Upper lobe of left lung (tissue), 6 donors: ENCODE results near the gene AK9. TPM values are rescaled to one million over a fixed set of nuclear protein-coding genes. Genes with fewer than 3 reads are reported as not detected.

ENCODE experiments used
- ATAC-seq, 2 donors: fragments of 200-7000 bp; cut with Tn5 transposase; one replicate each; pipeline ENCODE4 v1.9.1; 2022; ENCODE audit warnings: mild to moderate bottlenecking in 2 of 2, moderate library complexity in 2 of 2; ENCODE audit not compliant: low FRiP score in 2 of 2
- DNase-seq, 2 donors: peaks; one replicate each; pipeline ENCODE4 v3.0.0-alpha.2; 2019 to 2020
- H3K27ac ChIP-seq, 4 donors: fragments of 200-600 bp; sonication (generic); one replicate each; pipeline ENCODE4 v1.5.1; 2016 to 2019
- H3K27me3 ChIP-seq, 4 donors: fragments of 200-600 bp; sonication (generic); one replicate each; pipeline ENCODE4 v1.5.1; 2017 to 2019
- H3K36me3 ChIP-seq, 4 donors: fragments of 200-600 bp; sonication (generic); one replicate each; pipeline ENCODE4 v1.5.1; 2016 to 2019
- H3K4me1 ChIP-seq, 4 donors: fragments of 200-600 bp; sonication (generic); one replicate each; pipeline ENCODE4 v1.5.1; 2018 to 2019
- H3K4me3 ChIP-seq, 4 donors: fragments of 200-600 bp; sonication (generic); one replicate each; pipeline ENCODE4 v1.5.1; 2017 to 2019; ENCODE audit warnings: mild to moderate bottlenecking in 2 of 4, moderate library complexity in 1 of 4
- H3K9me3 ChIP-seq, 4 donors: fragments of 200-600 bp; sonication (generic); one replicate each; pipeline ENCODE4 v1.5.1; 2018 to 2019
- EP300 ChIP-seq, 4 donors: sonication (generic); formaldehyde crosslinking; IDR thresholded peaks; one replicate each; pipeline ENCODE4 v1.5.1; 2017; ENCODE audit warnings: antibody characterized with exemption in 4 of 4, control low read depth in 2 of 4
- POLR2A ChIP-seq, 4 donors: fragments of 450-650 bp; IDR thresholded peaks; one replicate each; pipeline ENCODE4 v1.5.1; 2016 to 2017; ENCODE audit warnings: antibody characterized with exemption in 4 of 4, mild to moderate bottlenecking in 2 of 4
- POLR2AphosphoS5 ChIP-seq, 2 donors: sonication (generic); formaldehyde crosslinking; IDR thresholded peaks; one replicate each; pipeline ENCODE4 v1.5.1; 2017; ENCODE audit warnings: antibody characterized with exemption in 2 of 2
- WGBS, 2 donors: methylation state at CpG; one replicate each; pipeline ENCODE4 v1.1.5; 2017 to 2018; 5-methylcytosine and 5-hydroxymethylcytosine counted together
- total RNA-seq, 6 donors: library from RNA; depleted of rRNA in 4 of 6; stranded (reverse); fragments of >200 nt in 4 of 6; gene quantifications; one replicate each; pipeline versions ENCODE4 v1.1.0 to v1.2.1, GENCODE V29; 2016 to 2021
- TF ChIP-seq, protein P1 (sequence below), 6 experiments: fragments of 450-650 bp in 4 of 6; fragments of 200-600 bp in 2 of 6; sonication (generic) in 2 of 6; IDR thresholded peaks; one replicate each; pipeline ENCODE4 v1.5.1; 2016 to 2019; ENCODE audit warnings: antibody characterized with exemption in 6 of 6
- donor health status: DM: no; HTN: no; CAD: no; lungs with moderate emphysema.
- donor health status: DM: no; HTN: yes; CAD: no; lungs with severe emphysema.

Gene AK9
- total RNA-seq, 6 donors from 2014 or later, result 5.9 to 48.2 (median 13.0) TPM

DNA sequence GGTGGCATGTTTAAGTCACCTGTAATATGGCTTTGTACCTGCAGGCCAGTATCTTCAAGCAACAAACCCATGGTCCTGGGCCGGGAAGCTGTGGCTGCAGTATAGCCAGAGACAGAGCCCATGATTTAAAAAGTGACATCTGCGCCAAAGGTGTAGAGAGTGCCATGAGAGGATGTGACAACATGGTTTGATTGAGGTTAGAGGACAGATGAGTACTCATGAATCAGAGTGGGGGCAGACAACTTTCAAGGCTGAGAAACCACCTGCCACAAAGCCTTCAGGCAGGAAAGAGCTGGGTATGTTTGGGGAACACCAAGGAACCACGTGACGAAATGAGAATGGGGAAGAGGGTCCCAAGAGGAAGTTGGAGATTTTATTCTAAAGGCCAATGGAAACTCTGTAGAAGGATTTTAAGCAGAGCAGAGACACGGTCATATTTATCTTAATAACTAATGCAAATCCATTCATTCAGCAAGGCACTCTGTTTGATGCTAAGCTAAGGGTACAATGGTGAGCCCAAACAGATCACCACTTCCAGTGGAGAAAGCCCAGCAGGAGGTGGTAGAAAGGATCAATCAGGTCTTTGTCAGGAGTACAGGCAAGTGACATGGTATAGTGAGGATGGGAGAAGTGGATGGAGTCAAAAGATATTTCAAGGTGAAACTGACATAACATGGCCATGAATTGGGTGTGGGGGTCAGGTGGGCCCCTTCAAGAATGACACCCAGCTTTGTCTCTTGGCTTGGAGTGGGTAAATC lies 232.0 kb downstream of the AK9 start:
- peaks cover 22 to 39% (median 32%) of the 10 kb centered on the region in 4 donors for H3K4me1 ChIP-seq
- H3K9me3 ChIP-seq, result no peaks in the 10 kb centered on the region
- no peak for ATAC-seq
- H3K4me3 ChIP-seq, result no peak overlapping the region
- no peaks in the 10 kb centered on the region for H3K27me3 ChIP-seq
- 65 to 79% methylated on average over 5 of the region's 5 CpGs for WGBS, 2 donors
- H3K36me3 ChIP-seq, result peaks cover 0 to 26% (median 0%) of the 10 kb centered on the region in 4 donors
- peak in 1 of 2 donors; percentile 5 for TF ChIP-seq POLR2AphosphoS5 (IDR thresholded peaks at IDR 0.05)
- TF ChIP-seq POLR2A (IDR thresholded peaks at IDR 0.05), result no peak
- TF ChIP-seq, protein P1, sequence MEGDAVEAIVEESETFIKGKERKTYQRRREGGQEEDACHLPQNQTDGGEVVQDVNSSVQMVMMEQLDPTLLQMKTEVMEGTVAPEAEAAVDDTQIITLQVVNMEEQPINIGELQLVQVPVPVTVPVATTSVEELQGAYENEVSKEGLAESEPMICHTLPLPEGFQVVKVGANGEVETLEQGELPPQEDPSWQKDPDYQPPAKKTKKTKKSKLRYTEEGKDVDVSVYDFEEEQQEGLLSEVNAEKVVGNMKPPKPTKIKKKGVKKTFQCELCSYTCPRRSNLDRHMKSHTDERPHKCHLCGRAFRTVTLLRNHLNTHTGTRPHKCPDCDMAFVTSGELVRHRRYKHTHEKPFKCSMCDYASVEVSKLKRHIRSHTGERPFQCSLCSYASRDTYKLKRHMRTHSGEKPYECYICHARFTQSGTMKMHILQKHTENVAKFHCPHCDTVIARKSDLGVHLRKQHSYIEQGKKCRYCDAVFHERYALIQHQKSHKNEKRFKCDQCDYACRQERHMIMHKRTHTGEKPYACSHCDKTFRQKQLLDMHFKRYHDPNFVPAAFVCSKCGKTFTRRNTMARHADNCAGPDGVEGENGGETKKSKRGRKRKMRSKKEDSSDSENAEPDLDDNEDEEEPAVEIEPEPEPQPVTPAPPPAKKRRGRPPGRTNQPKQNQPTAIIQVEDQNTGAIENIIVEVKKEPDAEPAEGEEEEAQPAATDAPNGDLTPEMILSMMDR (IDR thresholded peaks at IDR 0.05), result no peak
- TF ChIP-seq EP300 (IDR thresholded peaks at IDR 0.05), result no peak
- no peak for DNase-seq
- peak overlapping the region; percentile 1 to 84 (median 8) for H3K27ac ChIP-seq

DNA sequence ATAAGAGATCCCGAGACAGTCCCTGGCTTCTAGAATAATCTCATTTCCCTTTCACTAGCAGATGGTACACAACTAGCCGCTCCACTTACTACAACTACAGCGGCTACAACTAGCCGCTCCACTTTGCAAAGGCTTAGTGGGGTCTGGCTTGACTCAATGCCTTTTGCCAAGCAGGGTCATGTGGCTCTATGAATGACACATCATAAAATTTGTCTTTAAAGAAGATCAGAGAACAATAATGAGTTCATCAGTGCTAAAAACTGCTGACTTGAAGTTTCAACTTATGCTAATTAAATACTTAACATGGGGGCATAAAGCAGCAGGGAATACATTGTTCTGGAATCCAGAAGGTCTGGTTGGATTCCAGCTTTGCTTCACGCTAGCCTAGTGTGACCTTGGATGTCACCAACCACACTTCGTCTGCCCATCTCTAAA lies 233.4 kb downstream of the AK9 start:
- Histone ChIP-seq H3K27ac (peak overlapping the region; percentile 84 to 93 (median 86)), H3K36me3 (peaks cover 0 to 23% (median 0%) of the 10 kb centered on the region in 4 donors), H3K9me3 (no peaks in the 10 kb centered on the region), H3K27me3 (no peaks in the 10 kb centered on the region), H3K4me3 (no peak overlapping the region), H3K4me1 (peaks cover 30 to 45% (median 36%) of the 10 kb centered on the region in 4 donors)
- 87 to 88% methylated on average over 6 of the region's 6 CpGs for WGBS, 2 donors
- TF ChIP-seq EP300 (IDR thresholded peaks at IDR 0.05) (no peak), POLR2AphosphoS5 (IDR thresholded peaks at IDR 0.05) (no peak), POLR2A (IDR thresholded peaks at IDR 0.05) (no peak)
- TF ChIP-seq, protein P1 (IDR thresholded peaks at IDR 0.05), result no peak
- ATAC-seq, result no peak
- DNase-seq, result no peak

DNA sequence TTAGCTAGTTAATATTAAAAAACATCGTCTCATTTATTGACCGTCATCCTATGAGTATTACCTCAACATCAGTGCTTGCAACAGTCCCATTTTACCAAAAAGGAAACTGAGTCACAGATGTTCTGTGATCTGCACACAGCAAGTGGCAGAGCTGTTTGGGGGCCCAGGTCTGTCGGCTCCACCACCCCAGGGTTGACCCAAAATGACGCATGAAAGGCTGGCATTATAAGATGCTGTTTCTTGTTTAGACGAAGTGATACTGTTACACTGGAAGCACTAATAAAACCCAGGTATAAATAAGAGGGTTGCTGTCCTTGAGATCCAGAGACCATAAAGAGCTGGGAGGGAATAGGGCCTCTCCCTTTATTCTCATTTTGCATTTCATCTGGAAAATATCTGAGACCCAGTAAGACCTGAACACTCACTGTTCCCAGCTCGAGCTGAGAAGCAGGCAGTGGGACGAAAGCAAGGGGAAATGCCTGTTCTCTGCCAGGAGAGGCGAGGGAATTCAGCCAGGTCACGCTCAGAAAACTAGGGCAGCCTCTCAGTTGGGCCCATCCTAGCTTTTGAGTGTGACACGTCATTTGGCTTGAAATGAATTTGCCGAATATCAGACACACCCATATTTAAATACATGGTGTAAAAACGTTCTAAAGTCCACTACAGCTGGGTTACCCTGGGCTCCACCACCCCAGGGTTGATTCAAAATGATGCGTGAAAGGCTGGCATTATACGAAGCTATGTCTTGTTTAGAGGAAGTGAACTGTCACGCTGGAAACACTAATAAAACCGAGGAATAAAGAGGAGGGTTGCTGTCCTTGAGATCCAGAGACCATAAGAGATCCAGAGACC lies 234.1 kb downstream of the AK9 start:
- Histone ChIP-seq H3K4me1 (peaks cover 30 to 45% (median 36%) of the 10 kb centered on the region in 4 donors), H3K27me3 (no peaks in the 10 kb centered on the region), H3K27ac (peak overlapping the region; percentile 84 to 93 (median 86)), H3K36me3 (peaks cover 0 to 24% (median 2%) of the 10 kb centered on the region in 4 donors), H3K9me3 (no peaks in the 10 kb centered on the region), H3K4me3 (peak overlapping the region in 3 of 4 donors; percentile 76 to 92 (median 79))
- ATAC-seq, result peak; percentile 56 to 64
- 57 to 62% methylated on average over 16 of the region's 16 CpGs for WGBS, 2 donors
- TF ChIP-seq POLR2AphosphoS5 (IDR thresholded peaks at IDR 0.05) (peak; percentile 39 to 82), EP300 (IDR thresholded peaks at IDR 0.05) (no peak), POLR2A (IDR thresholded peaks at IDR 0.05) (peak in 2 of 4 donors; percentile 52 to 61)
- TF ChIP-seq, protein P1 (IDR thresholded peaks at IDR 0.05), result no peak
- peak in 1 of 2 donors; percentile 83 for DNase-seq

DNA sequence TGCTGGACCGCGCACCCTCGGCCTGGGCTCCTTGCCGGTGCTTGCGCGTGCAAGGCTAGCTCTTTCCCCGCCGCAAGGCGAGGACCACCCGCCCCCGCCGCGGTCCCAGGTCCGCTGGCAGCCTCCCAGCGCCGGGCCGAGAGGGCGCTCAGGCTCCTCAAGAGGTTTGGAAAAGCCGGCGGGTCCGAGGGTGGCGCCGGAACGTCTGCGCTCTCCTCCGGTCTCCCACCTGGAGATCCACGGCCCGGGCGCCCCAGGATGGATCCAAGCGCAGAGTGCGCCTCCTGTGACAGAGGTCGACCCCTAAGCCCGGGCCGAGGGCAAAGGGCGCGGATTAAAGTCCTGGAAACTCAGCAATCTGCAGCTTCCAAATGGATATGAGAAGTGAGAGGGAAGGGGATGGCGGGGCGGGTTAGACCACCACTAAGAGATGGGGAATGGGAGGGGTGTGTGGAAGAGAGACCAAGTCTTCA lies 234.9 kb downstream of the AK9 start:
- DNase-seq (no peak), ATAC-seq (peak in 1 of 2 donors; percentile 19)
- Histone ChIP-seq H3K36me3 (peaks cover 0 to 23% (median 5%) of the 10 kb centered on the region in 4 donors), H3K27ac (peak overlapping the region; percentile 84 to 93 (median 86)), H3K9me3 (no peaks in the 10 kb centered on the region), H3K4me1 (peaks cover 30 to 45% (median 36%) of the 10 kb centered on the region in 4 donors), H3K4me3 (peak overlapping the region; percentile 76 to 92 (median 82)), H3K27me3 (no peaks in the 10 kb centered on the region)
- 24 to 37% methylated on average over 9 to 12 of the region's 38 CpGs for WGBS, 2 donors
- TF ChIP-seq EP300 (IDR thresholded peaks at IDR 0.05) (no peak), POLR2A (IDR thresholded peaks at IDR 0.05) (peak in 1 of 4 donors; percentile 60), POLR2AphosphoS5 (IDR thresholded peaks at IDR 0.05) (peak; percentile 2 to 44)
- TF ChIP-seq, protein P1 (IDR thresholded peaks at IDR 0.05), result peak in 2 of 6 experiments; percentile 0 to 4
